Dedifferentiated amniotic fluid mesenchymal stem cell (primary cell): ENCODE results near the gene CT47C1.
"Not testable (repeated sequence)": the region's sequence is repeated elsewhere in the genome, so short reads cannot be mapped to it uniquely, and the experiment has no call there.

ENCODE experiments used
- DNase-seq: peaks from one replicate; pipeline ENCODE4 v3.0.0-alpha.2; 2016; ENCODE audit errors: extremely low spot score

CT47C1 gene

GRCh38 chrX:119072744-119073143 lies at the start of gene CT47C1:
TSS of gene CT47C1 (plus strand) at chrX:119072993. CDS start at chrX:119073226, 233 bp downstream.
- no peak for DNase-seq

DNA sequence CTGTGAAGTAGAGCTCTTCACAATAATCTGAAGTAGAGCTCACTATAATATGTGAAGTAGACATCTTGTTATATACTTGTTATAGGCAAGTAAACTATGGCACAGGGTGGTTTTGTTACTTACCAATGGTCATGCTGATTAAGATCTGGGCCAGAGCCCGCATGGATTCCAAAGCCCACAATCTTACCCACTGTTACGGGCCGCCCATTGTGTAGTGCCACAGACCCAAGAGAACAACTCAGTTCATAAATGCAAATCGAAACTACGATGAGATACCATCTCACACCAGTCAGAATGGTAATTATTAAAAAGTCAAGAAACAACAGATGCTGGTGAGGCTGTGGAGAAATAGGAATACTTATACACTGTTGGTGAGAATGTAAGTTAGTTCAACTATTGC lies 46.9 kb upstream of the CT47C1 start:
- DNase-seq, result no peak

GRCh38 chrX:119026344-119026743 lies 46.4 kb upstream of the CT47C1 start:
- not testable (repeated sequence) for DNase-seq

GRCh38 chrX:119027960-119028732 lies 44.6 kb upstream of the CT47C1 start:
- DNase-seq, result peak; percentile 10

DNA sequence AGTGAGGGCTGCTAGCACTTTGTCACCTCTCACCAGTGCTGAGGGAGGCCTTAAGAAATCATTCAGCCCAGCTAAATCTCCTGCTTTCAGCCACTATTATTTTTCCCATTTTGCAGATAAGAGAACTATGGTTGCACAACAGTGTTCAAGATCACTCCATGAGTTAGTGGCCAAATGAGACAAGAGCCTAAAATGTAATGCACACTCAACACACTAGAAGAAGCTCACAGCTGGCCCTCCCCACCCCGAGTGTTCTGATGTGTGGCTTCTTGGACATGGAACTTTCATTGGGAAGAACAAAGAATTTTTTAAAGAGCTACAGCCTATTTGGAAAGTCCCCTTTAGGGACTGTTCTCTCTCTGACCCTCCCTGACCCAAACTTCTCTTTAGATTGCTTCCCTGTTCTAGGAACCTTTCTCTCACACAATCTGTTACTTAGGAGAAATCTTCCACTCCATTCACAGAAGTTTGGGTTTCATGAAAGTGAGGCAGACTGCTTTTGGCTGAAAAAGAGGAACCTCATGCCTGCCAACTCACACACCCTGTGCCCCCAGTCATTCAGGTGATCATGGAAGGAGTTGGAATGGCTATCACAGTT lies 44.0 kb upstream of the CT47C1 start:
- DNase-seq, result peak; percentile 8

DNA sequence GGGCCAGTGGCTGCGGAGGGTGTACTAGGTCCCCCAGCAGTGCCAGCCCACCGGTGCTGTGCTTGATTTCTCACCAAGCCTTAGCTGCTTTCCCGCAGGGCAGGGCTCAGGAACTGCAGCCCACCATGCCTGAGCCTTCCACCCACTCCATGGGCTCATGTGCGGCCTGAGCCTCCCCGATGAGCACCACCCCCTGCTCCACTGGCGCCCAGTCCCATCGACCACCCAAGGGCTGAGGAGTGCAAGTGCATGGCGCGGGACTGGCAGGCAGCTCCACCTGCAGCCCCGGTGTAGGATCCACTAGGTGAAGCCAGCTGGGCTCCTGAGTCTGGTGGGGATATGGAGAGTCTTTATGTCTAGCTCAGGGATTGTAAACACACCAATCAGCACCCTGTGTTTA lies 43.1 kb upstream of the CT47C1 start:
- not testable (repeated sequence) for DNase-seq

- peak; percentile 13 for DNase-seq
Observed at GRCh38 chrX:119030990-119031389, 41.8 kb upstream of the CT47C1 start.

- DNase-seq, result no peak
Observed at GRCh38 chrX:119036107-119037029, 36.4 kb upstream of the CT47C1 start.

- no peak for DNase-seq
Observed at GRCh38 chrX:119040432-119040831, 32.4 kb upstream of the CT47C1 start.

DNA sequence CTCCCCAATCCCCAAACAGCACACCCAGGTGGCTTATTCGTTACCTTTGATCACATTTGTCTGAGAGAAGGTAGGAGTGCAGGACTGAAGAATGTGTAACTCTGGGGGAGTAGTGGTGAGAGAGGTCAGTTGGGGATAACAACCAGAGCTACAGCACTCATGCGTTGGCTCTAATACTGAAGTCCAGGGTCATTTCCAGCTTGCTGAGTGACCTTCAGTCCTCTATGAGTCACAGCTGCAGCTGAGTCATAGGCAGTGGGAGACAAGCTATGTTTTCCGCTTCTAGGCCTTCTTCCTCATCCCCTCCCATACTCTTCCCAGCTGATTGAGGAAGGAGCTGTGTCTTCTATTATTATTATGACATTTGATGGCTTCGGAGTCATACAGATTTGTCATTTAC lies 31.6 kb upstream of the CT47C1 start:
- DNase-seq, result peak; percentile 26

DNA sequence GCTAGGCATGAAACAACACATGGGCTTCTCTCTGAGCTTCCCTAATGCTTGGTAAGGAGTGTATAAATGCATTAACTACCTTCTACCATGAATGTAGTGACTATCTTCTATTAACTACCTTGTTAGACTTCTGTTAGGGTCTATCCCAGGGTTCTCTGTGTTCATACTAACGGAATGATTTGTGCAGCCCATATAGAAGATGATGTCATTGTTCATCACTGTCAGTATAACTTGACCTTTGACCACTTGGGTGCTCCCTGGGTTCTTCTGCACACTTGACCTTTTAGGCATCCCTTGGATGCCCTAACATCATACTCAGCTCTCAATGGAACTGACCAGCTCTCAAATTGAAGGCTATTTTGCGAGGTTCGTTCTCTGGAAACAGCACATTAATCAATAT lies 30.8 kb upstream of the CT47C1 start:
- no peak for DNase-seq

DNA sequence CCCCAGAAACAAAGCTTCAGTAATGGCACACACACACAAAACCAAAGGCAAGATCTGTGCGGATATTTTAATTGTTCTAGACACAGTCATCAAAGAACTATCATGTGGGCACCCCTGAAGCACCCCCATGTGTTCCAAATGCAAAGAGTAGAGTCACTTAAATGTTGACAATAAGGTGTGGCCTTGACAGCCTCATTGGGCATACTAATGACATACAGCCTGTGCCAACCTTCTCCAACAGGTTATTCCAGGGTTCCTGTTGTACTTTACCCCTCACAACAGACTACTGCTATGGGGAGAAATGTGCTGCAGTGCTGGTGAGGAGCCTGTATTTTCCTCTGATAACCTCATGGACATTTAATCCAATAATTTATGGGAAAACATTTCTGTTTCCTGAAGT lies 29.8 kb upstream of the CT47C1 start:
- no peak for DNase-seq

- DNase-seq, result no peak
Observed at GRCh38 chrX:119045884-119046283, 26.9 kb upstream of the CT47C1 start.

- DNase-seq, result no peak
Observed at GRCh38 chrX:119055687-119056086, 17.1 kb upstream of the CT47C1 start.

DNA sequence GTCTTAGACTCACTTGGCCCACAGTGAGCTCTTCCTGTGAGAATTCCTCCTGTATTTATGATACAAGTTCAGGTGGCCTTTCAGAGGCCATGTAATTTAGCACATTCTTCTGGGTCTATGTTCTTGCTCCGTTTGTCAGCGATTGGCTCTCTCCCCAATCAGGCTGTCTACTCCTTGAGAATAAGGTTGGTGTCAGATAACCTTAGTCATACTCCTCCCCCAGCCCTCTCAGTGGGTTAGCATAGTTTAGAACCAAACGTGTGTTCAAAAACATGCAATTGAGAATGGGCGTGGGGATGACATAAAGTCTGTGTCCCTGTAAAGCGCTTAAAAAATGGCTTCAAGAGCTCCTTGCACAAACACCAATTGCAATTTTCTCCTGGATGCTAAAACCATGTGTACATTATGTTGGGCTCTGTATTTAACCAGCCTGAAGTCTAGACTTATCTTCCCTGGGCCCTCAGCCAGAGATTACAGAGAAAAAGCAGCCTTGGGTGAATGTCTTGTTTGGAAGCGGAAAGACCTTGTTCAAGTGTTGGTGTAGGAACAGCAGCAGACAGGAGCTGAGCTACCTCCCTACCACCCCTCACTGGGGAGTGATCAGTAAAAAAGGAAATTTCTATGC lies 9.9 kb upstream of the CT47C1 start:
- no peak for DNase-seq

- no peak for DNase-seq
Observed at GRCh38 chrX:119063428-119063827, 9.4 kb upstream of the CT47C1 start.

- DNase-seq, result peak; percentile 52
Observed at GRCh38 chrX:119067023-119067739, 5.6 kb upstream of the CT47C1 start.

GRCh38 chrX:119069128-119069527 lies 3.7 kb upstream of the CT47C1 start:
- no peak for DNase-seq

- no peak for DNase-seq
Observed at GRCh38 chrX:119069762-119070161, 3.0 kb upstream of the CT47C1 start.

GRCh38 chrX:119071381-119071780 lies 1.4 kb upstream of the CT47C1 start:
- DNase-seq, result no peak

DNA sequence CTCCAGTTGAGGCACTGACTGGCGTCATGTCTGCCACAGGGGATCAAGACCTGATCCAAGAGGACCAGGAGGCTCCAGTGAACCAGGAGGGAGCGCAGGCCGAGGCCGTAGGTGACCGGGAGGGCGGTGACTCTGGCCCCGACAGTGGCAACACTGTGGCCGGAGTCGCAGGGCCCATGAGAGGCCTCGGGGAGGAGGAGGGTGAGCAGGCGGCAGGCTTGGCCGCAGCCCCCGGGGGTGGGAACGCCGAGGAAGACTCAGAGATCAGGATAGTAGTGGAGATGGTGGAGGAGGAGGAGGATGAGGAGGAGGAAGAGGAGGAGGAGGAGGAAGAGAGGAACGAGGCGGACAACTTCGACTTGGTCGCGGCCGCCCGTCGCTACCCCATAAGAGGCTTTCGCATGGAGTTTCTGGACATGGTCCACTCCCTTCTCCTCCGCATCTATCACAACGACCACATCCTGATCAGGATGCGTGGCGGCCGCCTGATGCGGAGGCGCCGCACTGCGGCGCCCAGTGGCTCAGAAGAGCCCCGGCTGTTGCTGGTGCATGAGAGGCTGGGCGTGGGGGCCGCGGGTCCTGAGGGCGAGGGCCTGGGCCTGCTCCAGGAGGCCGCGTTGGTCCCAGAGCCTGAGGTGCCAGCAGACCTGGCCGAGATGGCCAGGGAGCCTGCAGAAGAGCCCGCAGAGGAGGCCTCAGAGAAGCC lies 560 bp downstream of the CT47C1 start:
- DNase-seq, result no peak
